ENCODE data around the gene TAS2R31.

The TAS2R31 gene

GRCh38 chr12:11015775-11016430 is 15.3 kb downstream of the TAS2R31 start:
- no peak overlapping the region for H3K4me2 ChIP-seq (ENCODE audit: insufficient read depth, low read length, poor library complexity, severe bottlenecking)
- no peak overlapping the region for H4K91ac ChIP-seq (ENCODE audit: low read depth, low read length, poor library complexity)
- no peak overlapping the region for H2BK15ac ChIP-seq (ENCODE audit: low read length)
- H3K9me3 ChIP-seq (replicated peaks in 1 of 2; ENCODE audit: control insufficient read depth in 2 of 2, insufficient read depth in 1 of 2, low read depth in 1 of 2, low read length in 2 of 2): peaks cover 0 to 2% of the 10 kb centered on the region in 2 donors
- no peak overlapping the region for H2BK120ac ChIP-seq (ENCODE audit: low read depth, low read length)
- H3K18ac ChIP-seq (ENCODE audit: low read length): no peak overlapping the region
- H2BK5ac ChIP-seq (ENCODE audit: low read length): no peak overlapping the region
- H2AK5ac ChIP-seq (ENCODE audit: low read depth, low read length): no peak overlapping the region
- H2BK12ac ChIP-seq (ENCODE audit: low read length): no peak overlapping the region
- no peaks in the 10 kb centered on the region for H3K27me3 ChIP-seq (ENCODE audit: control insufficient read depth in 3 of 3, insufficient read depth in 3 of 3, low read depth in 1 of 3, low read length in 3 of 3)
- no peak overlapping the region for H3K4ac ChIP-seq (ENCODE audit: low read length)
- H3K23ac ChIP-seq (ENCODE audit: low read depth, low read length, poor library complexity): no peak overlapping the region
- no peaks in the 10 kb centered on the region for H3K4me1 ChIP-seq (ENCODE audit: control insufficient read depth in 2 of 2, insufficient read depth in 1 of 2, low read depth in 1 of 2, low read length in 2 of 2)
- H3K9ac ChIP-seq (ENCODE audit: low read depth, low read length, poor library complexity): no peak overlapping the region
- H3K79me1 ChIP-seq (ENCODE audit: low read depth, low read length): peaks cover 2% of the 10 kb centered on the region
- no peak overlapping the region for H3K4me3 ChIP-seq (ENCODE audit: low read length in 2 of 2)
- no peak overlapping the region for H2AFZ ChIP-seq (ENCODE audit: low read length)
- no peak for DNase-seq (ENCODE audit: low spot score)
- no peak overlapping the region for H3K14ac ChIP-seq (ENCODE audit: low read length)
- no CpG with 5 or more reads among the region's 4 CpGs for WGBS, 2 donors (ENCODE audit: extremely low coverage in 2 of 2, insufficient read length in 2 of 2, insufficient replicate concordance in 1 of 2)
- H3K27ac ChIP-seq (replicated peaks; ENCODE audit: low read length): no peak overlapping the region
- H4K8ac ChIP-seq (ENCODE audit: low read depth, low read length): no peak overlapping the region
- peaks cover 0 to 31% of the 10 kb centered on the region in 2 donors for H3K36me3 ChIP-seq (replicated peaks in 1 of 2; ENCODE audit: control insufficient read depth in 2 of 2, insufficient read depth in 2 of 2, low read length in 2 of 2)

GRCh38 chr12:11014234-11014633 is 17.0 kb downstream of the TAS2R31 start:
- Histone ChIP-seq H3K36me3 (replicated peaks in 1 of 2; ENCODE audit: control insufficient read depth in 2 of 2, insufficient read depth in 2 of 2, low read length in 2 of 2) (peaks cover 0 to 31% of the 10 kb centered on the region in 2 donors), H2AFZ (ENCODE audit: low read length) (no peak overlapping the region), H3K79me1 (ENCODE audit: low read depth, low read length) (peaks cover 2% of the 10 kb centered on the region), H3K18ac (ENCODE audit: low read length) (no peak overlapping the region), H3K4me2 (ENCODE audit: insufficient read depth, low read length, poor library complexity, severe bottlenecking) (no peak overlapping the region), H3K4ac (ENCODE audit: low read length) (no peak overlapping the region), H3K14ac (ENCODE audit: low read length) (no peak overlapping the region), H3K23ac (ENCODE audit: low read depth, low read length, poor library complexity) (no peak overlapping the region), H3K27ac (replicated peaks; ENCODE audit: low read length) (no peak overlapping the region), H3K4me3 (ENCODE audit: low read length in 2 of 2) (no peak overlapping the region), H2AK5ac (ENCODE audit: low read depth, low read length) (no peak overlapping the region), H2BK5ac (ENCODE audit: low read length) (no peak overlapping the region), H3K4me1 (ENCODE audit: control insufficient read depth in 2 of 2, insufficient read depth in 1 of 2, low read depth in 1 of 2, low read length in 2 of 2) (no peaks in the 10 kb centered on the region), H4K8ac (ENCODE audit: low read depth, low read length) (no peak overlapping the region), H3K27me3 (ENCODE audit: control insufficient read depth in 3 of 3, insufficient read depth in 3 of 3, low read depth in 1 of 3, low read length in 3 of 3) (no peaks in the 10 kb centered on the region), H2BK15ac (ENCODE audit: low read length) (no peak overlapping the region), H4K91ac (ENCODE audit: low read depth, low read length, poor library complexity) (no peak overlapping the region), H3K9ac (ENCODE audit: low read depth, low read length, poor library complexity) (no peak overlapping the region), H2BK120ac (ENCODE audit: low read depth, low read length) (no peak overlapping the region), H2BK12ac (ENCODE audit: low read length) (no peak overlapping the region), H3K9me3 (replicated peaks in 1 of 2; ENCODE audit: control insufficient read depth in 2 of 2, insufficient read depth in 1 of 2, low read depth in 1 of 2, low read length in 2 of 2) (peaks cover 0 to 2% of the 10 kb centered on the region in 2 donors)
- DNase-seq (ENCODE audit: low spot score): no peak

DNA sequence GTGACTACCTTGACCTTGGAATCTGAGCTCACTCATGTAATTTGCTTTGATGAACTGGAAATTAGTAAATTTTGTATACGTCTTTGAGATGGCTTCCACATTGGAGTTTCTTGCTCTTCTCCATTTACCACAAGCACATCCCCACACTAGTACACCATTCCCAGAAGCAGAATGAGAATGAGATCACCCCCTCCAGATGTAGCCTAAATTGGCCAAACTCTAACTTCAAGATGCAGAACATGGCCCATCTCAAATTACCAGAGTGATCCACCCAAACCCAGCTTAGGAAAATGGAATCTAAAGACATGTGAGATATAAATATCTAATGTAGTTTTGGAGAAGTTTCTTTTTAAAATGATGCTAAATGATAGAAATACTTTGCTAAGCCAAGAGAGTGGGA is 23.6 kb downstream of the TAS2R31 start:
- Histone ChIP-seq H2BK120ac (ENCODE audit: low read depth, low read length) (no peak overlapping the region), H2BK15ac (ENCODE audit: low read length) (no peak overlapping the region), H3K27me3 (ENCODE audit: control insufficient read depth in 3 of 3, insufficient read depth in 3 of 3, low read depth in 1 of 3, low read length in 3 of 3) (no peaks in the 10 kb centered on the region), H2BK12ac (ENCODE audit: low read length) (no peak overlapping the region), H2AFZ (ENCODE audit: low read length) (no peak overlapping the region), H3K36me3 (replicated peaks in 1 of 2; ENCODE audit: control insufficient read depth in 2 of 2, insufficient read depth in 2 of 2, low read length in 2 of 2) (peaks cover 0 to under 1% of the 10 kb centered on the region in 2 donors), H3K9me3 (replicated peaks in 1 of 2; ENCODE audit: control insufficient read depth in 2 of 2, insufficient read depth in 1 of 2, low read depth in 1 of 2, low read length in 2 of 2) (no peaks in the 10 kb centered on the region), H3K4me2 (ENCODE audit: insufficient read depth, low read length, poor library complexity, severe bottlenecking) (no peak overlapping the region), H3K4me3 (ENCODE audit: low read length in 2 of 2) (no peak overlapping the region), H3K23ac (ENCODE audit: low read depth, low read length, poor library complexity) (no peak overlapping the region), H4K8ac (ENCODE audit: low read depth, low read length) (no peak overlapping the region), H4K91ac (ENCODE audit: low read depth, low read length, poor library complexity) (no peak overlapping the region), H3K79me1 (ENCODE audit: low read depth, low read length) (no peaks in the 10 kb centered on the region), H3K9ac (ENCODE audit: low read depth, low read length, poor library complexity) (no peak overlapping the region), H2BK5ac (ENCODE audit: low read length) (no peak overlapping the region), H3K14ac (ENCODE audit: low read length) (no peak overlapping the region), H3K4me1 (ENCODE audit: control insufficient read depth in 2 of 2, insufficient read depth in 1 of 2, low read depth in 1 of 2, low read length in 2 of 2) (no peaks in the 10 kb centered on the region), H3K27ac (replicated peaks; ENCODE audit: low read length) (no peak overlapping the region), H3K4ac (ENCODE audit: low read length) (no peak overlapping the region), H2AK5ac (ENCODE audit: low read depth, low read length) (no peak overlapping the region), H3K18ac (ENCODE audit: low read length) (no peak overlapping the region)
- WGBS, 2 donors (ENCODE audit: extremely low coverage in 2 of 2, insufficient read length in 2 of 2, insufficient replicate concordance in 1 of 2): no CpG with 5 or more reads among the region's 1 CpG
- DNase-seq (ENCODE audit: low spot score): no peak

DNA sequence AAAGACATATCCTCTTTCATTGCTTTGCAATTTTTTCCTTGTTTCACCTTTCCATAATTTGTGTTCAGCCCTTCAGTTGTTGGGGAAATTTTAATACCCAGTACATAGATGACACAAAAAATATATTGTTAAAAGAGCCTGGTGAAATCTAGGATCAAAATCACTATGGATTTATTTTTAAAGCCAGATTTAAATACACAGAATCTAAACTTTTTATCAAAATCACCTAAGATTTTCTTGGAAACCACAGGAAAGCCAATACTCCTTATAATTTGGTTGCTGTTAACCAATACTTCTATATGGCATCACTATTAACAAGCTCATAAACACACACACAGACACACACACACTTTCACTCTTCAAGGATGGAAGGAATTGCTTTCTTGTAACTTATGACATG is 33.0 kb downstream of the TAS2R31 start, which contains the start of gene TAS2R20:
Gene TAS2R20, minus strand, starts transcription at position 101 of the 400 bp plus-strand sequence. CDS start 429 bp downstream, outside the sequence.
- no peak within 1 kb of the TSS for H2BK12ac ChIP-seq (ENCODE audit: low read length)
- no peak within 1 kb of the TSS for H2BK15ac ChIP-seq (ENCODE audit: low read length)
- H2AFZ ChIP-seq (ENCODE audit: low read length): no peak within 1 kb of the TSS

More for the DNA sequence above, 33.0 kb downstream of the TAS2R31 start, which contains the start of gene TAS2R20:
- no peaks in the 10 kb centered on the region for H3K27me3 ChIP-seq (ENCODE audit: control insufficient read depth in 3 of 3, insufficient read depth in 3 of 3, low read depth in 1 of 3, low read length in 3 of 3)
- H2BK120ac ChIP-seq (ENCODE audit: low read depth, low read length): no peak within 1 kb of the TSS
- no peak within 1 kb of the TSS for H4K8ac ChIP-seq (ENCODE audit: low read depth, low read length)
- H2AK5ac ChIP-seq (ENCODE audit: low read depth, low read length): no peak within 1 kb of the TSS
- no peak within 1 kb of the TSS for H2BK5ac ChIP-seq (ENCODE audit: low read length)
- H3K27ac ChIP-seq (replicated peaks; ENCODE audit: low read length): no peak within 1 kb of the TSS
- no peak within 1 kb of the TSS for H3K14ac ChIP-seq (ENCODE audit: low read length)
- no peak within 1 kb of the TSS for H3K9ac ChIP-seq (ENCODE audit: low read depth, low read length, poor library complexity)
- no peak within 1 kb of the TSS for H3K4me2 ChIP-seq (ENCODE audit: insufficient read depth, low read length, poor library complexity, severe bottlenecking)
- H3K4ac ChIP-seq (ENCODE audit: low read length): no peak within 1 kb of the TSS
- H3K4me1 ChIP-seq (ENCODE audit: control insufficient read depth in 2 of 2, insufficient read depth in 1 of 2, low read depth in 1 of 2, low read length in 2 of 2): peaks cover 0 to 2% of the 10 kb centered on the region in 2 donors
- no peaks in the 10 kb centered on the region for H3K79me1 ChIP-seq (ENCODE audit: low read depth, low read length)
- no peak for DNase-seq (ENCODE audit: low spot score)
- no peak within 1 kb of the TSS for H4K91ac ChIP-seq (ENCODE audit: low read depth, low read length, poor library complexity)
- H3K4me3 ChIP-seq (ENCODE audit: low read length in 2 of 2): no peak within 1 kb of the TSS
- H3K23ac ChIP-seq (ENCODE audit: low read depth, low read length, poor library complexity): no peak within 1 kb of the TSS
- H3K18ac ChIP-seq (ENCODE audit: low read length): no peak within 1 kb of the TSS
- peaks cover 5 to 25% of the 10 kb centered on the region in 2 donors for H3K36me3 ChIP-seq (replicated peaks in 1 of 2; ENCODE audit: control insufficient read depth in 2 of 2, insufficient read depth in 2 of 2, low read length in 2 of 2)
- H3K9me3 ChIP-seq (replicated peaks in 1 of 2; ENCODE audit: control insufficient read depth in 2 of 2, insufficient read depth in 1 of 2, low read depth in 1 of 2, low read length in 2 of 2): peaks cover 0 to 17% of the 10 kb centered on the region in 2 donors
